Stomach smooth muscle (tissue), 2 donors: ENCODE results near the gene ACER1.
A peak's percentile ranks its signal among the peaks of the same experiment; 100 is the strongest.
"Not testable (repeated sequence)": the region's sequence is repeated elsewhere in the genome, so short reads cannot be mapped to it uniquely, and the experiment has no call there.

ENCODE experiments used
- H3K27ac ChIP-seq: one replicate; pipeline ENCODE4 v1.7.0; 2013; ENCODE audit warnings: mild to moderate bottlenecking, low read length, inconsistent platforms
- H3K27me3 ChIP-seq, 2 donors: one replicate each; pipeline ENCODE4 v1.7.0; 2013; ENCODE audit warnings: low read length in 2 of 2; ENCODE audit not compliant: insufficient read depth in 2 of 2, control insufficient read depth in 1 of 2
- H3K36me3 ChIP-seq, 2 donors: one replicate each; pipeline ENCODE4 v1.7.0; 2013; ENCODE audit warnings: low read length in 2 of 2; ENCODE audit not compliant: control insufficient read depth in 2 of 2, insufficient read depth in 2 of 2
- H3K4me1 ChIP-seq: one replicate; pipeline ENCODE4 v1.7.0; 2013; ENCODE audit warnings: low read length; ENCODE audit not compliant: control insufficient read depth, insufficient read depth
- H3K4me3 ChIP-seq, 2 donors: one replicate each; pipeline ENCODE4 v1.7.0; 2013; ENCODE audit warnings: low read length in 2 of 2
- H3K9ac ChIP-seq, 2 donors: one replicate each; pipeline ENCODE4 v1.7.0; 2013; ENCODE audit warnings: low read length in 2 of 2, mild to moderate bottlenecking in 1 of 2
- H3K9me3 ChIP-seq, 2 donors: one replicate each; pipeline ENCODE4 v1.7.0; 2013; ENCODE audit warnings: low read length in 2 of 2; ENCODE audit not compliant: control insufficient read depth in 2 of 2
- donor health status: healthy.
- donor health status: Pancreatic carcinoma.

The ACER1 gene

DNA sequence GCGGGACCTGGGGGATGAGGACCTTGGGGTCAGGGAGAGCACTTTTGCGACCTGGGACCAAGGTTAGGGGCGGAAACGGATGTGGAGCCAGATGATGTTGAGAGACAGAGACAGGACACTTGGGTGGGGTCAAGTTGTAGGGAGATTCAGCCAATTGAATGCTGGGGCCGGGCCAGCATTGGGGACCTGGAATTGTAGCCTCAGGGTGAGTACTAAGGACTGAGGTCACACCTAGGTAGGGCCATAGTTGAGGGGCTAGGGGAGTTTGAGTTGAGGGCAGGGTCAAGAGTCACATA, 40.3 kb upstream of the ACER1 start:
- peaks cover 24% of the 10 kb centered on the region for H3K4me1 ChIP-seq
- peak overlapping the region; percentile 69 for H3K27ac ChIP-seq
- H3K27me3 ChIP-seq: no peaks in the 10 kb centered on the region
- peak overlapping the region in 1 of 2 donors; percentile 29 for H3K9ac ChIP-seq
- no peaks in the 10 kb centered on the region for H3K9me3 ChIP-seq
- peaks cover 2% of the 10 kb centered on the region in 2 donors for H3K36me3 ChIP-seq
- peak overlapping the region; percentile 24 to 67 for H3K4me3 ChIP-seq

GRCh38 chr19:6373096-6373812, 39.8 kb upstream of the ACER1 start:
- H3K27ac ChIP-seq: peak overlapping the region; percentile 98
- H3K4me1 ChIP-seq: peaks cover 21% of the 10 kb centered on the region
- no peaks in the 10 kb centered on the region for H3K27me3 ChIP-seq
- peak overlapping the region; percentile 85 to 91 for H3K4me3 ChIP-seq
- H3K9me3 ChIP-seq: no peaks in the 10 kb centered on the region
- peak overlapping the region; percentile 81 to 89 for H3K9ac ChIP-seq
- H3K36me3 ChIP-seq: peaks cover 3 to 5% of the 10 kb centered on the region in 2 donors

DNA sequence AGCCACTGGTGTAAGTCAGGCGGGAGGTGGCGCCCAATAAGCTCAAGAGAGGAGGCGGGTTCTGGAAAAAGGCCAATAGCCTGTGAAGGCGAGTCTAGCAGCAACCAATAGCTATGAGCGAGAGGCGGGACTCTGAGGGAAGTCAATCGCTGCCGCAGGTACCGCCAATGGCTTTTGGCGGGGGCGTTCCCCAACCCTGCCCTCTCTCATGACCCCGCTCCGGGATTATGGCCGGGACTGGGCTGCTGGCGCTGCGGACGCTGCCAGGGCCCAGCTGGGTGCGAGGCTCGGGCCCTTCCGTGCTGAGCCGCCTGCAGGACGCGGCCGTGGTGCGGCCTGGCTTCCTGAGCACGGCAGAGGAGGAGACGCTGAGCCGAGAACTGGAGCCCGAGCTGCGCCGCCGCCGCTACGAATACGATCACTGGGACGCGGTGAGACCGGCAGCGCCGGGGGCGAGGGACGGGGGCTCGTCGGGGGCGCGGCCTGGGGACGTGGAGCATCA, 39.2 kb upstream of the ACER1 start, which contains the start of gene ALKBH7:
TSS of gene ALKBH7 (plus strand) at position 201 of the 502 bp plus-strand sequence. CDS start at position 228, 27 bp downstream.
- Histone ChIP-seq H3K4me1 (peaks cover 17% of the 10 kb centered on the region), H3K9me3 (no peaks in the 10 kb centered on the region), H3K9ac (peak within 1 kb of the TSS; percentile 88 to 89), H3K4me3 (peak within 1 kb of the TSS; percentile 85 to 91), H3K36me3 (peaks cover 7 to 10% of the 10 kb centered on the region in 2 donors), H3K27me3 (no peaks in the 10 kb centered on the region), H3K27ac (peak within 1 kb of the TSS; percentile 98)

DNA sequence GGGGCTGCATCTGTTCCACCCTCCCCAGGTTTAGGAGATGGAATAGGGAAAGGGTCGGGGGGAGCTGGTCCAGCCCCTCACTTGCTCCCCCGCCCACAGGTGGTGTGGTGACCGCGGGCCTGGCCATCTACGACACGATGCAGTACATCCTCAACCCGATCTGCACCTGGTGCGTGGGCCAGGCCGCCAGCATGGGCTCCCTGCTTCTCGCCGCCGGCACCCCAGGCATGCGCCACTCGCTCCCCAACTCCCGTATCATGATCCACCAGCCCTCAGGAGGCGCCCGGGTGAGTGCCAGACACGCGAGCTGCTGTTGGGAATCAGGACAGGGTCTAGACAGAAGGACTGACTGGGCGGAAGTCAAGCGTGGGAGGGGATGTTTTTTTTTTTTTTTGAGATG, 30.9 kb upstream of the ACER1 start:
- Histone ChIP-seq H3K36me3 (peaks cover 15 to 24% of the 10 kb centered on the region in 2 donors), H3K4me3 (no peak overlapping the region), H3K4me1 (peaks cover 16% of the 10 kb centered on the region), H3K9me3 (no peaks in the 10 kb centered on the region), H3K27me3 (no peaks in the 10 kb centered on the region), H3K9ac (no peak overlapping the region), H3K27ac (no peak overlapping the region)

DNA sequence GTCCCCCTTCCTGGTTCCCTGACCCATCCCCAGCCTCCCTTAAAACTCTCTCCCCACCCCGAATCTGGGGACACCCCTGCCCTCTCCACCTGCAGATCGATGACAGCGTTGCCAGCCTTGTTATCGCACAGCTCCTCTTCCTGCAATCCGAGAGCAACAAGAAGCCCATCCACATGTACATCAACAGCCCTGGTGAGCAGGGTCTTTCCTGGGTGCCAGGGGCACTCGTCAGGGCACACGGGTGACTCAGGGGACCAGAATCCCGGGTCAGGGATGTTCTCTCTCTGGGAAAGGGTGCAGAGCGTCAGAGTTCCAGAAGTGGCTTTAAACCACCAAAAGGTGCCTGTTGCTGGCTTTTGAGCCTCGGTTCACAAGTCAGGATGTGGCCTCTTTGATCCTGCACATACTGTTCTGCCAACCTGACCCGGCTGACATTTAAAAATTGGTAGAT, 29.0 kb upstream of the ACER1 start:
- H3K27me3 ChIP-seq: no peaks in the 10 kb centered on the region
- H3K36me3 ChIP-seq: peaks cover 8 to 14% of the 10 kb centered on the region in 2 donors
- H3K4me3 ChIP-seq: peak overlapping the region; percentile 81 to 82
- peak overlapping the region; percentile 80 for H3K27ac ChIP-seq
- no peaks in the 10 kb centered on the region for H3K9me3 ChIP-seq
- H3K9ac ChIP-seq: peak overlapping the region; percentile 89 to 91
- H3K4me1 ChIP-seq: peaks cover 16% of the 10 kb centered on the region

DNA sequence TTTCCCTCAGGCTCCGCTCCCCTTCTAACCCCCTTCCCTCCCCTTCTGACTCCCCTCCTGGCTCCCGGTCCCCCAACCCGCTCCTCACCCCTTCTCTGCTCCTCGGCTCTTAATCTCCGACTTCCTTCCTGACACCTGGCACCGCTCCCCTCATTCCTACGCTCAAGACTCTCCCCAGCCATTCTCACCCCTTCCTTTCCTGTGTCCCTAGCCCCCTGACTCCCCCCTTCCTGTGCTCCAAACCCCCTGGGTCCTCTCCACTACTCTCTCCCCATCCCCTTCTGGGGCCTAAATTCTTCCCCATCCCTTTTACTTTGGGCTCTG, 28.6 kb upstream of the ACER1 start:
- H3K27me3 ChIP-seq: no peaks in the 10 kb centered on the region
- H3K36me3 ChIP-seq: peaks cover 8 to 13% of the 10 kb centered on the region in 2 donors
- peak overlapping the region; percentile 89 to 91 for H3K9ac ChIP-seq
- peaks cover 16% of the 10 kb centered on the region for H3K4me1 ChIP-seq
- peak overlapping the region; percentile 80 for H3K27ac ChIP-seq
- peak overlapping the region; percentile 81 to 82 for H3K4me3 ChIP-seq
- no peaks in the 10 kb centered on the region for H3K9me3 ChIP-seq

GRCh38 chr19:6360857-6361216, 27.4 kb upstream of the ACER1 start:
- H3K27ac ChIP-seq: peak overlapping the region; percentile 80
- H3K4me3 ChIP-seq: peak overlapping the region in 1 of 2 donors; percentile 81

GRCh38 chr19:6360445-6360844, 27.0 kb upstream of the ACER1 start:
- not testable (repeated sequence) for H3K9ac ChIP-seq, H3K27ac ChIP-seq

More at GRCh38 chr19:6360857-6361216, 27.4 kb upstream of the ACER1 start:
- peaks cover 16% of the 10 kb centered on the region for H3K4me1 ChIP-seq
- not testable (repeated sequence) for H3K9me3 ChIP-seq, H3K9ac ChIP-seq, H3K36me3 ChIP-seq, H3K27me3 ChIP-seq

GRCh38 chr19:6359568-6360341, 26.3 kb upstream of the ACER1 start:
- H3K27me3 ChIP-seq: no peaks in the 10 kb centered on the region
- H3K9me3 ChIP-seq: no peaks in the 10 kb centered on the region
- H3K4me3 ChIP-seq: no peak overlapping the region
- H3K36me3 ChIP-seq: peaks cover 0 to 3% of the 10 kb centered on the region in 2 donors
- H3K9ac ChIP-seq: no peak overlapping the region
- H3K27ac ChIP-seq: no peak overlapping the region
- peaks cover 16% of the 10 kb centered on the region for H3K4me1 ChIP-seq

More at GRCh38 chr19:6360445-6360844, 27.0 kb upstream of the ACER1 start:
- peaks cover 16% of the 10 kb centered on the region for H3K4me1 ChIP-seq
- H3K27me3 ChIP-seq, H3K9me3 ChIP-seq, H3K36me3 ChIP-seq, H3K4me3 ChIP-seq: not testable (repeated sequence)

DNA sequence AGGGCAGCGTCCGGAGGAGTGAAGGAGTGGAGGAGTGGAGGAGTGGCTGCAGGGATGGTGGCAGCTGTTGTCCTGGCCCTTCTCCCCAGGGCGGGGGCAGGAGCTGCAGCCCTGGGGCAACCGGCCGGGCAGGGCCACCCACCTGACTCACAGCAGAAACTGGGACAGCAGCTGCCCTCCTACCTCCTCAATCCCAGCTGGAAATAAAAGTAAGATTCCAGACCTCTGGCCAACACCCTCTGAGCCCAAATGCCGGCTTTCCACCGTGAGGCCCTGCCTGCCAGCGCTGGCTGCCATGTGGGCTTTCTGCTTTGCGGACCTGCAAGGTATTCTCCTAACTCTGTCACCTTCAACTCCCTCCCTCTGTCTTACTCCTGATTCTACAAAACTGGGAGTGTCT, 24.6 kb upstream of the ACER1 start:
- Histone ChIP-seq H3K27me3 (no peaks in the 10 kb centered on the region), H3K4me3 (no peak overlapping the region), H3K9ac (no peak overlapping the region), H3K36me3 (no peaks in the 10 kb centered on the region), H3K27ac (no peak overlapping the region), H3K4me1 (peaks cover 14% of the 10 kb centered on the region), H3K9me3 (no peaks in the 10 kb centered on the region)
